SU-DHL-6 (cell line): Measurements from ENCODE around the gene UNC5A.

ENCODE experiments used
- H2AFZ ChIP-seq: fragments of 200-600 bp; sonication (generic); 2 replicates; pipeline ENCODE4 v1.6.1; 2014; ENCODE audit warnings: low read depth, mild to moderate bottlenecking, moderate library complexity, mixed read lengths, antibody characterized with exemption, low read length; ENCODE audit not compliant: severe bottlenecking
- H3F3A ChIP-seq: fragments of 200-600 bp; shearing (Covaris generic); 2 replicates; pipeline ENCODE4 v1.6.0; 2016; ENCODE audit warnings: antibody characterized with exemption, mild to moderate bottlenecking; ENCODE audit not compliant: insufficient read depth
- H3K27ac ChIP-seq: fragments of 200-600 bp; sonication (generic); 2 replicates; pipeline ENCODE4 v1.5.1; 2016; ENCODE audit warnings: low read depth, mild to moderate bottlenecking, low read length, moderate library complexity, mixed read lengths
- H3K27me3 ChIP-seq: fragments of 200-600 bp; sonication (generic), shearing (Covaris generic); 2 replicates; pipeline ENCODE4 v1.6.0; 2014; ENCODE audit warnings: mild to moderate bottlenecking, low read length
- H3K36me3 ChIP-seq: fragments of 200-600 bp; sonication (generic); 2 replicates; pipeline ENCODE4 v1.6.1; 2014; ENCODE audit warnings: mild to moderate bottlenecking, low read length, mixed read lengths
- H3K4me2 ChIP-seq: fragments of 300-600, 200-600 bp; shearing (Covaris generic), sonication (generic); 2 replicates; pipeline ENCODE4 v1.6.0; 2014; ENCODE audit warnings: low read length, low read depth, mild to moderate bottlenecking; ENCODE audit not compliant: poor library complexity, severe bottlenecking
- H3K4me3 ChIP-seq: fragments of 200-600 bp; sonication (generic); 2 replicates; pipeline ENCODE4 v1.5.1; 2014; ENCODE audit warnings: antibody characterized with exemption, low read length, mild to moderate bottlenecking, mixed read lengths; ENCODE audit not compliant: insufficient read depth, poor library complexity, severe bottlenecking
- H3K79me2 ChIP-seq: fragments of 200-600 bp; sonication (generic); 2 replicates; pipeline ENCODE4 v1.6.1; 2014; ENCODE audit warnings: mild to moderate bottlenecking, low read length, moderate library complexity; ENCODE audit not compliant: insufficient read depth
- H3K9ac ChIP-seq: fragments of 200-600 bp; sonication (generic); 2 replicates; pipeline ENCODE4 v1.7.0; 2014; ENCODE audit warnings: mild to moderate bottlenecking, low read length
- H3K9me2 ChIP-seq: fragments of 200-600 bp; sonication (generic); replicated peaks from 2 replicates; pipeline ENCODE4 v1.6.1; 2014; ENCODE audit warnings: low read length; ENCODE audit not compliant: insufficient read depth
- H3K9me3 ChIP-seq: fragments of 200-600 bp; sonication (generic); 2 replicates; pipeline ENCODE4 v1.6.1; 2014; ENCODE audit warnings: low read length, mixed read lengths; ENCODE audit not compliant: insufficient read depth
- H4K20me1 ChIP-seq: fragments of 200-600 bp; sonication (generic); 2 replicates; pipeline ENCODE4 v1.6.1; 2014; ENCODE audit warnings: low read depth, mild to moderate bottlenecking, antibody characterized with exemption, low read length, moderate library complexity, mixed read lengths
- EZH2phosphoT487 ChIP-seq: fragments of 200-600 bp; sonication (generic), shearing (Covaris generic); conservative IDR thresholded peaks from 2 replicates; pipeline ENCODE4 v1.6.1; 2018; ENCODE audit warnings: mild to moderate bottlenecking, antibody characterized with exemption, low read length, moderate library complexity, mixed read lengths
- TF ChIP-seq, protein P1 (sequence below): fragments of 200-600 bp; sonication (generic); IDR thresholded peaks from one replicate; pipeline ENCODE4 v1.5.1; 2017; ENCODE audit warnings: antibody characterized with exemption, mild to moderate bottlenecking, low read length, moderate library complexity; ENCODE audit not compliant: insufficient read depth, poor library complexity, severe bottlenecking

The UNC5A gene

DNA sequence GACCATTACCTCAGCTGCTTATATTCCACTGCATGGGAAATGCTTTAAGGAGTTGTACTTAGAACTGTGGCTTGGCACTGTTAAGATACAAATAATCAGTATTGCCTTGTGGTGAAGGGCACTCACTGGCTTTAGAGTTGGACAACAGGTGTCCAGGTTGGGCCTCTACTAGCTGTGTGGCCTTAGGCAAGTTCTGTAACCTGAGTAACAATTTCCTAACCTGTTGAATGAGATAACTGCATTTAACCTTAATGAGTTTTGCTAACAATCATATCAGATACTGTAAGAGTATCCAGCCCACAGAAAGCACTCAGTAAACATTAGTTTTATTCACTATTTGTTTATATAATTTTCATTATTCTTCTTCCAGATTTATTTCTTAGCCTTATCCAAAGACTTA, 106.0 kb downstream of the UNC5A start:
- H4K20me1 ChIP-seq, result no peaks in the 10 kb centered on the region
- 0 out of 2 replicates have a peak, but pooled peaks cover 6% of the 10 kb centered on the region for H3K36me3 ChIP-seq
- no peak overlapping the region for H3K4me3 ChIP-seq
- no peak overlapping the region for H3K27ac ChIP-seq
- H3K79me2 ChIP-seq, result peaks cover 4% of the 10 kb centered on the region; the same call in 1 of the 2 replicates
- no peaks in the 10 kb centered on the region for H3K9me2 ChIP-seq
- no peak overlapping the region for H3K4me2 ChIP-seq
- H3K27me3 ChIP-seq, result no peaks in the 10 kb centered on the region
- H3F3A ChIP-seq, result no peaks in the 10 kb centered on the region
- H2AFZ ChIP-seq, result no peak overlapping the region
- TF ChIP-seq, protein P1, sequence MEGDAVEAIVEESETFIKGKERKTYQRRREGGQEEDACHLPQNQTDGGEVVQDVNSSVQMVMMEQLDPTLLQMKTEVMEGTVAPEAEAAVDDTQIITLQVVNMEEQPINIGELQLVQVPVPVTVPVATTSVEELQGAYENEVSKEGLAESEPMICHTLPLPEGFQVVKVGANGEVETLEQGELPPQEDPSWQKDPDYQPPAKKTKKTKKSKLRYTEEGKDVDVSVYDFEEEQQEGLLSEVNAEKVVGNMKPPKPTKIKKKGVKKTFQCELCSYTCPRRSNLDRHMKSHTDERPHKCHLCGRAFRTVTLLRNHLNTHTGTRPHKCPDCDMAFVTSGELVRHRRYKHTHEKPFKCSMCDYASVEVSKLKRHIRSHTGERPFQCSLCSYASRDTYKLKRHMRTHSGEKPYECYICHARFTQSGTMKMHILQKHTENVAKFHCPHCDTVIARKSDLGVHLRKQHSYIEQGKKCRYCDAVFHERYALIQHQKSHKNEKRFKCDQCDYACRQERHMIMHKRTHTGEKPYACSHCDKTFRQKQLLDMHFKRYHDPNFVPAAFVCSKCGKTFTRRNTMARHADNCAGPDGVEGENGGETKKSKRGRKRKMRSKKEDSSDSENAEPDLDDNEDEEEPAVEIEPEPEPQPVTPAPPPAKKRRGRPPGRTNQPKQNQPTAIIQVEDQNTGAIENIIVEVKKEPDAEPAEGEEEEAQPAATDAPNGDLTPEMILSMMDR, result no peak
- H3K9me3 ChIP-seq, result no peaks in the 10 kb centered on the region
- H3K9ac ChIP-seq, result no peak overlapping the region

DNA sequence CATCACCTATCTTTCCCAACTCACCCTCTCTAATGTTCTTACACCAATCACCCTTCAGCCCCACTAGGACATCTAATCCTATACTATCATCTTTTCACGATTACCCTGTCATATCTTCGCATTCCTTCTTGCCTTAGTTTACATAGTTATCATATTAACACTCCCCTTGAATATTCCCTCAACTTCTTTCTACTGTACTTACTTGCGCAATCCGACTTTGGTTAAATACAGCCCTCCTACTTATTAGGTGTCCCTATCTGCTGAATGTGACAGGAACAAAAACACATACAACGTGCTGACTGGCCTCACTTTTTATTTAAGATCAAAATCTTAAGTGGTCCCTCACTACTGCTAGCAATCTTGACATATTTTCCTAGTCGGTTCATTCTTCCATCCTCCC, 108.3 kb downstream of the UNC5A start:
- TF ChIP-seq, protein P1, result no peak
- TF ChIP-seq EZH2phosphoT487, result no peak
- Histone ChIP-seq H3K4me2 (no peak overlapping the region), H3K4me3 (no peak overlapping the region), H3K27ac (no peak overlapping the region), H3K9me2 (no peaks in the 10 kb centered on the region), H3K9me3 (no peaks in the 10 kb centered on the region), H3K79me2 (peaks cover 4% of the 10 kb centered on the region; the same call in 1 of the 2 replicates), H3K36me3 (peaks cover 9% of the 10 kb centered on the region; the same call in 1 of the 2 replicates), H3K27me3 (no peaks in the 10 kb centered on the region), H2AFZ (no peak overlapping the region), H4K20me1 (no peaks in the 10 kb centered on the region), H3F3A (no peaks in the 10 kb centered on the region), H3K9ac (no peak overlapping the region)

DNA sequence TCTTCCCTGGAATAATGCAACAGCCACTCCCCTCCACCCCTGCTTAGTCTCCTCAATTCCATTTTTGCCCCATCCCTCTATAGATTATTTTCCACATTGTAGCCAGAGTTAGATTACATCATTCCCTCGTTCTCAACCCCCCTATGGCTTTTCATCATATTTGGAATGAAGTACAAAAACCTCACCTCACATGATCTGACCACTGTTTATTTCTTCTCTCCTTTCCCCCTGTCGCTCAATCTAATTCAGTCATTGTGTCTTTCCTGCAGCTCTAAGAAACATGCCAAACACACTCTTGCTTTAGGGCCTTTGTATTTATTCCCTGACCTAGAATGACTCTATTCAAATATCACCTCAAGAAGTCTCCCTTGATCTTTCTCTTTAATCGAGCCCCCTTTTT, 111.4 kb downstream of the UNC5A start:
- H3K9me2 ChIP-seq, result no peaks in the 10 kb centered on the region
- peaks cover 7% of the 10 kb centered on the region; the same call in 1 of the 2 replicates for H3F3A ChIP-seq
- H3K9ac ChIP-seq, result no peak overlapping the region
- no peaks in the 10 kb centered on the region for H3K9me3 ChIP-seq
- no peak overlapping the region for H3K4me2 ChIP-seq
- H3K27me3 ChIP-seq, result no peaks in the 10 kb centered on the region
- H3K4me3 ChIP-seq, result no peak overlapping the region
- TF ChIP-seq, protein P1, result no peak
- no peak for TF ChIP-seq EZH2phosphoT487
- H3K36me3 ChIP-seq, result peaks cover 16% of the 10 kb centered on the region; the same call in 1 of the 2 replicates
- H3K79me2 ChIP-seq, result 0 out of 2 replicates have a peak, but pooled peaks cover 8% of the 10 kb centered on the region
- no peaks in the 10 kb centered on the region for H4K20me1 ChIP-seq
- H2AFZ ChIP-seq, result no peak overlapping the region
- H3K27ac ChIP-seq, result no peak overlapping the region
